Trophoblast cell (in vitro differentiated cells and primary cell): ENCODE data around the gene MXI1.

Experiments used
- DNase-seq, 2 donors: peaks; one replicate each; pipeline ENCODE4 v3.0.0-alpha.2; 2016
- H2AFZ ChIP-seq: 2 replicates; pipeline ENCODE4 v1.6.1; 2013; ENCODE audit warnings: low read length, moderate library complexity, mild to moderate bottlenecking; ENCODE audit not compliant: insufficient read depth, poor library complexity
- H2AK5ac ChIP-seq: 2 replicates; pipeline ENCODE4 v1.6.1; 2013; ENCODE audit warnings: mild to moderate bottlenecking, low read length
- H2BK120ac ChIP-seq: 2 replicates; pipeline ENCODE4 v1.6.1; 2013; ENCODE audit warnings: low read length, mild to moderate bottlenecking, moderate library complexity; ENCODE audit not compliant: insufficient read depth, poor library complexity
- H2BK12ac ChIP-seq: 2 replicates; pipeline ENCODE4 v1.6.1; 2013; ENCODE audit warnings: mild to moderate bottlenecking, low read length, moderate library complexity
- H2BK5ac ChIP-seq: 2 replicates; pipeline ENCODE4 v1.6.1; 2013; ENCODE audit warnings: low read length, low read depth, moderate library complexity, mild to moderate bottlenecking; ENCODE audit not compliant: poor library complexity
- H3K14ac ChIP-seq: 2 replicates; pipeline ENCODE4 v1.6.1; 2013; ENCODE audit warnings: mild to moderate bottlenecking, low read length
- H3K18ac ChIP-seq: 2 replicates; pipeline ENCODE4 v1.6.1; 2013; ENCODE audit warnings: mild to moderate bottlenecking, low read length
- H3K23ac ChIP-seq: 2 replicates; pipeline ENCODE4 v1.6.1; 2013; ENCODE audit warnings: low read length
- H3K27ac ChIP-seq: 2 replicates; pipeline ENCODE4 v1.5.1; 2013; ENCODE audit warnings: low read depth, mild to moderate bottlenecking, inconsistent platforms, low read length, moderate library complexity
- H3K27me3 ChIP-seq: 2 replicates; pipeline ENCODE4 v1.6.1; 2013; ENCODE audit warnings: inconsistent platforms, mild to moderate bottlenecking, low read length, moderate library complexity; ENCODE audit not compliant: insufficient read depth
- H3K36me3 ChIP-seq, 2 experiments: 1 replicate in 1 of 2; 2 replicates in 1 of 2; pipeline ENCODE4 v1.6.1; 2013; ENCODE audit warnings: low read length in 2 of 2, mild to moderate bottlenecking in 2 of 2, moderate library complexity in 1 of 2; ENCODE audit not compliant: insufficient read depth in 2 of 2, control insufficient read depth in 1 of 2
- H3K4ac ChIP-seq: 2 replicates; pipeline ENCODE4 v1.6.1; 2013; ENCODE audit warnings: low read depth, mild to moderate bottlenecking, low read length, moderate library complexity
- H3K4me1 ChIP-seq, 2 experiments: 1 replicate in 1 of 2; 2 replicates in 1 of 2; pipeline ENCODE4 v1.6.1; 2013; ENCODE audit warnings: low read length in 2 of 2, mild to moderate bottlenecking in 2 of 2, moderate library complexity in 1 of 2; ENCODE audit not compliant: insufficient read depth in 2 of 2, control insufficient read depth in 1 of 2
- H3K4me2 ChIP-seq: 2 replicates; pipeline ENCODE4 v1.6.1; 2013; ENCODE audit warnings: inconsistent platforms, mild to moderate bottlenecking, low read length, moderate library complexity
- H3K4me3 ChIP-seq: 2 replicates; pipeline ENCODE4 v1.5.1; 2013; ENCODE audit warnings: mild to moderate bottlenecking, low read depth, low read length, inconsistent platforms
- H3K79me1 ChIP-seq: one replicate; pipeline ENCODE4 v1.6.1; 2013; ENCODE audit warnings: low read length
- H3K79me2 ChIP-seq: 2 replicates; pipeline ENCODE4 v1.6.1; 2013; ENCODE audit warnings: low read length, mild to moderate bottlenecking; ENCODE audit not compliant: control insufficient read depth, insufficient read depth, poor library complexity
- H3K9ac ChIP-seq: 2 replicates; pipeline ENCODE4 v1.6.1; 2013; ENCODE audit warnings: mild to moderate bottlenecking, low read length
- H3K9me3 ChIP-seq: 2 replicates; pipeline ENCODE4 v1.6.1; 2013; ENCODE audit warnings: low read depth, mild to moderate bottlenecking, control low read depth, inconsistent platforms, low read length; ENCODE audit not compliant: insufficient read depth
- H4K12ac ChIP-seq: 2 replicates; pipeline ENCODE4 v1.6.1; 2013; ENCODE audit warnings: low read depth, mild to moderate bottlenecking, low read length, moderate library complexity
- H4K8ac ChIP-seq: 2 replicates; pipeline ENCODE4 v1.6.1; 2013; ENCODE audit warnings: low read depth, mild to moderate bottlenecking, low read length, moderate library complexity
- H4K91ac ChIP-seq: one replicate; pipeline ENCODE4 v1.6.1; 2013; ENCODE audit warnings: low read depth, mild to moderate bottlenecking, low read length, moderate library complexity
- WGBS: extraction: QIAGEN DNeasy Blood & Tissue Kit; methylation state at CpG from one replicate; pipeline ENCODE4 v1.1.7; 2013; ENCODE audit warnings: missing lambda C conversion rate; ENCODE audit not compliant: insufficient read length, insufficient coverage; ENCODE audit errors: extremely low coverage; 5-methylcytosine and 5-hydroxymethylcytosine counted together

MXI1 gene

DNA sequence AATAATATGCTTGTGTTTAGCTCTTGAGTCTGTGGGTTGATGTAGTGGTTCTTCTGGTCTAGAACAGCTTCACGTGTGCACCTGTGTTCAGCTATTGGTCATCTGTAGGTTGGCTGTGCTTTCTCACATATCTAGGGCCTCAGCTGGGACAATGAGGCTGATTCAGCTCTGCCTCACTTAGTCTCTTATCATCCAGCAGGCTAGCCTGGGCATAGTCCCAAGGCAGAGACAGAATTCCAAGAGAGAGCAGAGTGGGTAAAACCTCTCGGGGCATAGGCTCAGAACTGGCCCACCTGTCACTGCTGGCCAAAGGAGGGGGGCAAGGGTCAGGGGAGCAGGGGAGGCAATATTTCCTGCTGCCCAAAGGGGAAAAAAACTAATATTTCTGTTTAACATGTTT lies 32.0 kb upstream of the MXI1 start:
- H3K9me3 ChIP-seq, result no peaks in the 10 kb centered on the region
- H3K27ac ChIP-seq, result no peak overlapping the region
- H3K14ac ChIP-seq, result no peak overlapping the region
- H2BK5ac ChIP-seq, result no peak overlapping the region
- no peaks in the 10 kb centered on the region for H3K27me3 ChIP-seq
- no peaks in the 10 kb centered on the region for H3K79me1 ChIP-seq
- H2AFZ ChIP-seq, result no peak overlapping the region
- no peaks in the 10 kb centered on the region for H3K4me1 ChIP-seq
- no peak overlapping the region for H2BK120ac ChIP-seq
- no peaks in the 10 kb centered on the region for H3K36me3 ChIP-seq
- no peak overlapping the region for H3K9ac ChIP-seq
- no peak overlapping the region for H2BK12ac ChIP-seq
- no peak overlapping the region for H3K4me3 ChIP-seq
- no peak overlapping the region for H4K12ac ChIP-seq
- no peak for DNase-seq
- no peaks in the 10 kb centered on the region for H3K79me2 ChIP-seq
- no peak overlapping the region for H3K4me2 ChIP-seq
- no peak overlapping the region for H3K23ac ChIP-seq
- no peak overlapping the region for H4K91ac ChIP-seq
- no peak overlapping the region for H3K18ac ChIP-seq
- no peak overlapping the region for H2AK5ac ChIP-seq
- no peak overlapping the region for H4K8ac ChIP-seq
- WGBS, result no CpG with 5 or more reads among the region's 2 CpGs
- no peak overlapping the region for H3K4ac ChIP-seq

GRCh38 chr10:110176141-110177030 lies 31.0 kb upstream of the MXI1 start:
- Histone ChIP-seq H2BK120ac (peak overlapping the region; percentile 65), H3K36me3 (no peaks in the 10 kb centered on the region), H4K91ac (no peak overlapping the region), H3K4me1 (no peaks in the 10 kb centered on the region), H4K8ac (no peak overlapping the region), H3K18ac (no peak overlapping the region), H3K79me2 (no peaks in the 10 kb centered on the region), H3K4me3 (no peak overlapping the region), H2AK5ac (no peak overlapping the region), H3K4ac (no peak overlapping the region), H3K27ac (no peak overlapping the region), H3K4me2 (no peak overlapping the region), H2BK12ac (no peak overlapping the region), H3K9ac (no peak overlapping the region), H2BK5ac (no peak overlapping the region), H4K12ac (no peak overlapping the region), H3K9me3 (no peaks in the 10 kb centered on the region), H3K79me1 (no peaks in the 10 kb centered on the region), H2AFZ (no peak overlapping the region), H3K27me3 (no peaks in the 10 kb centered on the region), H3K23ac (no peak overlapping the region), H3K14ac (no peak overlapping the region)
- DNase-seq, result no peak
- WGBS, result no CpG with 5 or more reads among the region's 19 CpGs

DNA sequence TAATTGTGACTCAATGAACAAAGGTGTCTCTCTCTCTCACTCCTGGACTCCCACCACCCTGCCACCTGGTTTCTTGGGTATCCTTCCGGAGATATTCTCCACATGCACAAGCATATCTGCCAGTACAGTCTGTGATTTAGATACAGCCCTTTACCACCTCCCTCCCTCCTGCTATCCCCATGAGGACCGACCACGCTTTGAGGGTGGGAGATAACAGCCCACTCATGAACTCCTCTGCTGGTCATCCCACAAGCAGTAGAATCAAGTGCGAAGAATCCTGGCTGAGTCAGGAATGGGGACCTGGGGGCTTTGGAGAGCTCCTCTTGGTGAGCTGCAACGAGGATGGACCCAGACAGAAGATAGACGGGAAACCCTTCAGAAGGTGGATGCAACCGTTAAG lies 28.2 kb upstream of the MXI1 start:
- Histone ChIP-seq H4K8ac (no peak overlapping the region), H3K4ac (no peak overlapping the region), H2AK5ac (no peak overlapping the region), H2BK120ac (no peak overlapping the region), H3K9me3 (no peaks in the 10 kb centered on the region), H2BK12ac (no peak overlapping the region), H3K4me1 (no peaks in the 10 kb centered on the region), H3K18ac (no peak overlapping the region), H3K36me3 (no peaks in the 10 kb centered on the region), H3K27ac (no peak overlapping the region), H3K4me2 (no peak overlapping the region), H3K79me2 (no peaks in the 10 kb centered on the region), H3K4me3 (no peak overlapping the region), H3K27me3 (no peaks in the 10 kb centered on the region), H4K12ac (no peak overlapping the region), H4K91ac (no peak overlapping the region), H3K79me1 (no peaks in the 10 kb centered on the region), H2AFZ (no peak overlapping the region), H3K9ac (no peak overlapping the region), H3K14ac (no peak overlapping the region), H2BK5ac (no peak overlapping the region), H3K23ac (no peak overlapping the region)
- WGBS, result no CpG with 5 or more reads among the region's 7 CpGs
- DNase-seq, result no peak

GRCh38 chr10:110181451-110181850 lies 26.0 kb upstream of the MXI1 start:
- no peak overlapping the region for H3K4me3 ChIP-seq
- H2BK120ac ChIP-seq, result no peak overlapping the region
- no CpG with 5 or more reads among the region's 10 CpGs for WGBS

More at GRCh38 chr10:110181451-110181850, 26.0 kb upstream of the MXI1 start:
- Histone ChIP-seq H2AK5ac (no peak overlapping the region), H3K79me2 (no peaks in the 10 kb centered on the region), H3K9ac (no peak overlapping the region), H2AFZ (no peak overlapping the region), H3K18ac (no peak overlapping the region), H2BK12ac (no peak overlapping the region), H4K8ac (no peak overlapping the region), H3K4me1 (no peaks in the 10 kb centered on the region), H3K4ac (no peak overlapping the region), H3K36me3 (no peaks in the 10 kb centered on the region), H3K23ac (no peak overlapping the region), H3K27ac (no peak overlapping the region), H3K27me3 (no peaks in the 10 kb centered on the region), H4K91ac (no peak overlapping the region), H3K9me3 (no peaks in the 10 kb centered on the region), H3K79me1 (no peaks in the 10 kb centered on the region), H3K4me2 (no peak overlapping the region), H4K12ac (no peak overlapping the region), H2BK5ac (no peak overlapping the region), H3K14ac (no peak overlapping the region)
- DNase-seq, result no peak
